Globus pallidus (tissue), 1 donor: ENCODE measurements around the gene FMNL2.

Experiments used
- DNase-seq: peaks from one replicate; pipeline ENCODE4 v3.0.0-alpha.2; 2015; ENCODE audit warnings: low spot score

The FMNL2 gene

GRCh38 chr2:152558158-152558984, 223.4 kb downstream of the FMNL2 start:
- DNase-seq, result peak; percentile 82

- DNase-seq, result no peak
Observed at GRCh38 chr2:152559008-152559407, 224.0 kb downstream of the FMNL2 start.

- no peak for DNase-seq
Observed at GRCh38 chr2:152560166-152560565, 225.2 kb downstream of the FMNL2 start.

- no peak for DNase-seq
Observed at GRCh38 chr2:152560873-152561595, 226.1 kb downstream of the FMNL2 start.

- no peak for DNase-seq
Observed at GRCh38 chr2:152562198-152562884, 227.4 kb downstream of the FMNL2 start.

GRCh38 chr2:152563764-152564163, 228.8 kb downstream of the FMNL2 start:
- no peak for DNase-seq

- DNase-seq, result no peak
Observed at GRCh38 chr2:152564754-152565551, 230.0 kb downstream of the FMNL2 start.

- DNase-seq, result no peak
Observed at GRCh38 chr2:152565884-152566727, 231.1 kb downstream of the FMNL2 start.

- DNase-seq, result no peak
Observed at GRCh38 chr2:152566728-152567069, 231.7 kb downstream of the FMNL2 start.

GRCh38 chr2:152568531-152568930, 233.6 kb downstream of the FMNL2 start:
- no peak for DNase-seq

GRCh38 chr2:152569186-152569585, 234.2 kb downstream of the FMNL2 start:
- DNase-seq, result no peak

GRCh38 chr2:152571048-152571766, 236.2 kb downstream of the FMNL2 start:
- no peak for DNase-seq

GRCh38 chr2:152572031-152572430, 237.1 kb downstream of the FMNL2 start:
- no peak for DNase-seq

GRCh38 chr2:152573168-152573567, 238.2 kb downstream of the FMNL2 start:
- peak; percentile 67 for DNase-seq

- DNase-seq, result no peak
Observed at GRCh38 chr2:152577579-152577978, 242.6 kb downstream of the FMNL2 start.

GRCh38 chr2:152578573-152578972, 243.6 kb downstream of the FMNL2 start:
- no peak for DNase-seq

GRCh38 chr2:152580714-152581113, 245.7 kb downstream of the FMNL2 start:
- peak; percentile 87 for DNase-seq

GRCh38 chr2:152581360-152581759, 246.4 kb downstream of the FMNL2 start:
- no peak for DNase-seq

GRCh38 chr2:152582081-152582480, 247.1 kb downstream of the FMNL2 start:
- DNase-seq, result no peak

GRCh38 chr2:152583512-152584229, 248.7 kb downstream of the FMNL2 start:
- no peak for DNase-seq
